HUES6 (cell line): ENCODE measurements around the gene ZNF674.

Experiments
- H3K27ac ChIP-seq: 2 replicates; pipeline ENCODE4 v1.7.0; 2013; ENCODE audit warnings: low read depth, mild to moderate bottlenecking, low read length, inconsistent platforms
- H3K27me3 ChIP-seq: 2 replicates; pipeline ENCODE4 v1.6.1; 2013; ENCODE audit warnings: low read length; ENCODE audit not compliant: control insufficient read depth, insufficient read depth
- H3K36me3 ChIP-seq: 2 replicates; pipeline ENCODE4 v1.6.1; 2013; ENCODE audit warnings: low read length; ENCODE audit not compliant: control insufficient read depth, insufficient read depth
- H3K4me1 ChIP-seq: 2 replicates; pipeline ENCODE4 v1.6.1; 2013; ENCODE audit warnings: low read length; ENCODE audit not compliant: control insufficient read depth, insufficient read depth
- H3K4me3 ChIP-seq: 2 replicates; pipeline ENCODE4 v1.5.1; 2013; ENCODE audit warnings: low read depth, low read length
- H3K9ac ChIP-seq: one replicate; pipeline ENCODE4 v1.6.1; 2013; ENCODE audit warnings: mild to moderate bottlenecking, low read length
- H3K9me3 ChIP-seq: 2 replicates; pipeline ENCODE4 v1.6.1; 2013; ENCODE audit warnings: low read depth, low read length; ENCODE audit not compliant: control insufficient read depth, insufficient read depth

ZNF674 gene

GRCh38 chrX:46577221-46578005 lies 32.2 kb upstream of the ZNF674 start:
- Histone ChIP-seq H3K9me3 (no peaks in the 10 kb centered on the region), H3K36me3 (peaks cover 17% of the 10 kb centered on the region), H3K9ac (no peak overlapping the region), H3K27me3 (peaks cover 18% of the 10 kb centered on the region), H3K4me3 (peak overlapping the region; percentile 28; the same call in 1 of the 2 replicates), H3K27ac (no peak overlapping the region), H3K4me1 (peaks cover 27% of the 10 kb centered on the region)

- no peak overlapping the region for H3K27ac ChIP-seq
- H3K9me3 ChIP-seq: no peaks in the 10 kb centered on the region
- peak overlapping the region; percentile 72 for H3K4me3 ChIP-seq
- peaks cover 18% of the 10 kb centered on the region for H3K27me3 ChIP-seq
- H3K9ac ChIP-seq: no peak overlapping the region
- H3K4me1 ChIP-seq: peaks cover 32% of the 10 kb centered on the region
- peaks cover 17% of the 10 kb centered on the region for H3K36me3 ChIP-seq
Observed at GRCh38 chrX:46576458-46576857, 31.2 kb upstream of the ZNF674 start.

- H3K9me3 ChIP-seq: no peaks in the 10 kb centered on the region
- H3K27me3 ChIP-seq: peaks cover 18% of the 10 kb centered on the region
- H3K4me1 ChIP-seq: peaks cover 36% of the 10 kb centered on the region
- peak overlapping the region; percentile 70 for H3K9ac ChIP-seq
- peaks cover 17% of the 10 kb centered on the region for H3K36me3 ChIP-seq
- no peak overlapping the region for H3K27ac ChIP-seq
- peak overlapping the region; percentile 72 for H3K4me3 ChIP-seq
Observed at GRCh38 chrX:46575991-46576392, 30.8 kb upstream of the ZNF674 start.

- peaks cover 38% of the 10 kb centered on the region for H3K4me1 ChIP-seq
- H3K27me3 ChIP-seq: peaks cover 18% of the 10 kb centered on the region
- H3K9me3 ChIP-seq: no peaks in the 10 kb centered on the region
- peak overlapping the region; percentile 70 for H3K9ac ChIP-seq
- H3K27ac ChIP-seq: no peak overlapping the region
- peak overlapping the region; percentile 72 for H3K4me3 ChIP-seq
- peaks cover 17% of the 10 kb centered on the region for H3K36me3 ChIP-seq
Observed at GRCh38 chrX:46575586-46575985, 30.4 kb upstream of the ZNF674 start.

- Histone ChIP-seq H3K9me3 (no peaks in the 10 kb centered on the region), H3K4me3 (peak overlapping the region; percentile 72), H3K4me1 (peaks cover 38% of the 10 kb centered on the region), H3K9ac (peak overlapping the region; percentile 70), H3K27ac (no peak overlapping the region), H3K36me3 (peaks cover 14% of the 10 kb centered on the region; the same call in 1 of the 2 replicates), H3K27me3 (peaks cover 18% of the 10 kb centered on the region)
Observed at GRCh38 chrX:46574774-46575381, 29.7 kb upstream of the ZNF674 start.

- Histone ChIP-seq H3K4me1 (peaks cover 38% of the 10 kb centered on the region), H3K27ac (no peak overlapping the region), H3K4me3 (peak overlapping the region; percentile 72), H3K27me3 (peaks cover 18% of the 10 kb centered on the region), H3K36me3 (peaks cover 12% of the 10 kb centered on the region; the same call in 1 of the 2 replicates), H3K9ac (peak overlapping the region; percentile 70), H3K9me3 (no peaks in the 10 kb centered on the region)
Observed at GRCh38 chrX:46573892-46574773, 28.9 kb upstream of the ZNF674 start.

GRCh38 chrX:46573331-46573891 lies 28.2 kb upstream of the ZNF674 start, which contains the start of gene CHST7:
Gene CHST7 (plus strand): TSS chrX:46573765. CDS start chrX:46573932, 167 bp downstream.
- Histone ChIP-seq H3K9ac (peak within 1 kb of the TSS; percentile 70), H3K9me3 (no peaks in the 10 kb centered on the region), H3K4me1 (peaks cover 38% of the 10 kb centered on the region), H3K27ac (no peak within 1 kb of the TSS), H3K27me3 (peaks cover 18% of the 10 kb centered on the region), H3K36me3 (peaks cover 5% of the 10 kb centered on the region; the same call in 1 of the 2 replicates), H3K4me3 (peak within 1 kb of the TSS; percentile 72)

GRCh38 chrX:46572340-46572936 lies 27.2 kb upstream of the ZNF674 start:
- H3K27me3 ChIP-seq: peaks cover 18% of the 10 kb centered on the region
- peaks cover 2% of the 10 kb centered on the region; the same call in 1 of the 2 replicates for H3K36me3 ChIP-seq
- no peak overlapping the region for H3K9ac ChIP-seq
- H3K4me3 ChIP-seq: no peak overlapping the region; the same call in 1 of the 2 replicates
- H3K9me3 ChIP-seq: no peaks in the 10 kb centered on the region
- H3K4me1 ChIP-seq: peaks cover 36% of the 10 kb centered on the region
- H3K27ac ChIP-seq: no peak overlapping the region

GRCh38 chrX:46571423-46572339 lies 26.5 kb upstream of the ZNF674 start:
- Histone ChIP-seq H3K27ac (no peak overlapping the region), H3K4me3 (no peak overlapping the region)

More at GRCh38 chrX:46571423-46572339, 26.5 kb upstream of the ZNF674 start:
- no peaks in the 10 kb centered on the region for H3K9me3 ChIP-seq
- H3K27me3 ChIP-seq: peaks cover 18% of the 10 kb centered on the region
- peak overlapping the region; percentile 5 for H3K9ac ChIP-seq
- H3K36me3 ChIP-seq: no peaks in the 10 kb centered on the region
- H3K4me1 ChIP-seq: peaks cover 29% of the 10 kb centered on the region
